Liver (tissue), 3 donors: Measurements from ENCODE around the gene GRK6.

Source experiments
- ATF3 ChIP-seq: IDR thresholded peaks from 2 replicates; pipeline ENCODE4 v1.6.1; 2016; ENCODE audit warnings: antibody characterized with exemption
- CTCF ChIP-seq: fragments of 150-350 bp; IDR thresholded peaks from 2 replicates; pipeline ENCODE4 v1.5.1; 2017; ENCODE audit warnings: improper control_type of control experiment, low read depth, low read length; ENCODE audit not compliant: missing input control
- FOXA1 ChIP-seq: IDR thresholded peaks from 2 replicates; pipeline ENCODE4 v1.6.1; 2016; ENCODE audit warnings: antibody characterized with exemption
- MAX ChIP-seq: IDR thresholded peaks from 2 replicates; pipeline ENCODE4 v1.6.1; 2016; ENCODE audit warnings: antibody characterized with exemption
- REST ChIP-seq: IDR thresholded peaks from 2 replicates; pipeline ENCODE4 v1.6.1; 2016; ENCODE audit warnings: antibody characterized with exemption, mild to moderate bottlenecking
- SP1 ChIP-seq: IDR thresholded peaks from 2 replicates; pipeline ENCODE4 v1.6.1; 2018; ENCODE audit warnings: antibody characterized with exemption, mild to moderate bottlenecking
- YY1 ChIP-seq: IDR thresholded peaks from 2 replicates; pipeline ENCODE4 v1.6.1; 2016; ENCODE audit warnings: antibody characterized with exemption, mild to moderate bottlenecking
- TF ChIP-seq, protein P1 (sequence below): IDR thresholded peaks from 2 replicates; pipeline ENCODE4 v1.6.1; 2016; ENCODE audit warnings: antibody characterized with exemption
- donor health status: healthy.
- donor health status: healthy.

DNA sequence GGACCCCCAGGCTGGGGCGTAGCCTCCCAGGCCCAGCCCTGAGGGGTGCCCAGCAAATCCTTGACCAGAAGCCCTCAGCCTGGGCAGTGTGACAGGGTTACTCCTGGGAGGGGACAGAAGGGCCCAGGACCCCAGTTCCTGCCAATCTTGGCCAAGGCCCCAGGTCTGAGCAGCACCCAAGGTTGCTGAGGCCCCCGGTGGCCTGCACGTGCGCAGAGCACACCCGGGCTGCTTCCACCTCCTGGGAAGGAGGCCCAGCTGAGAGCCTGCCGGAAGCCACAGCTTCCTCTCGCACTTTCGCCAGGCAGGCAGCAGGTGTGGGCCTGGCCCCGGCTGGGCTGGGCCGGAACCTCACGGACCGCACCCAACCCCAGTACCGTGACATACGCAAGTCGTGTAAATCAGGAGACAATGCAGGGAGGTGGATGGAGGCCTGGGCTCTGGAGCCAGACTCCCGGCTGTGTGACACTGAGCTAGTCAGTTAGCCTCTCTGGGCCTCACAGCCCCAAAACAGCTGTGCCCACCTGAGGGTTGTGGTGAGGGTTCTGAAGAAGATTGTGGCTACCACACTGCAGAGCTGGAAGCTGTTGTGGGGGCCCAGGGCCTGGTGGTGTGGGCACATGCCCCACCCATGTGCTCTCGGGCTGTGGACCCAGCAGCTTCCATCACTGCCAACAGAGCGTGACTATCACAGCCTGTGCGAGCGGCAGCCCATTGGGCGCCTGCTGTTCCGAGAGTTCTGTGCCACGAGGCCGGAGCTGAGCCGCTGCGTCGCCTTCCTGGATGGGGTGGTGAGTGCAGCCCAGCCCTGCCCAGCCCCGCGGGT is 5.1 kb downstream of the GRK6 start:
- TF ChIP-seq CTCF: no peak
- TF ChIP-seq REST: no peak
- TF ChIP-seq MAX: no peak
- TF ChIP-seq ATF3: no peak
- no peak for TF ChIP-seq YY1
- TF ChIP-seq SP1: no peak
- TF ChIP-seq, protein P1, sequence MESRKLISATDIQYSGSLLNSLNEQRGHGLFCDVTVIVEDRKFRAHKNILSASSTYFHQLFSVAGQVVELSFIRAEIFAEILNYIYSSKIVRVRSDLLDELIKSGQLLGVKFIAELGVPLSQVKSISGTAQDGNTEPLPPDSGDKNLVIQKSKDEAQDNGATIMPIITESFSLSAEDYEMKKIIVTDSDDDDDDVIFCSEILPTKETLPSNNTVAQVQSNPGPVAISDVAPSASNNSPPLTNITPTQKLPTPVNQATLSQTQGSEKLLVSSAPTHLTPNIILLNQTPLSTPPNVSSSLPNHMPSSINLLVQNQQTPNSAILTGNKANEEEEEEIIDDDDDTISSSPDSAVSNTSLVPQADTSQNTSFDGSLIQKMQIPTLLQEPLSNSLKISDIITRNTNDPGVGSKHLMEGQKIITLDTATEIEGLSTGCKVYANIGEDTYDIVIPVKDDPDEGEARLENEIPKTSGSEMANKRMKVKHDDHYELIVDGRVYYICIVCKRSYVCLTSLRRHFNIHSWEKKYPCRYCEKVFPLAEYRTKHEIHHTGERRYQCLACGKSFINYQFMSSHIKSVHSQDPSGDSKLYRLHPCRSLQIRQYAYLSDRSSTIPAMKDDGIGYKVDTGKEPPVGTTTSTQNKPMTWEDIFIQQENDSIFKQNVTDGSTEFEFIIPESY: no peak
- TF ChIP-seq FOXA1: no peak
